ENCODE measurements around the gene MYO1A.

- TF ChIP-seq, protein P1, sequence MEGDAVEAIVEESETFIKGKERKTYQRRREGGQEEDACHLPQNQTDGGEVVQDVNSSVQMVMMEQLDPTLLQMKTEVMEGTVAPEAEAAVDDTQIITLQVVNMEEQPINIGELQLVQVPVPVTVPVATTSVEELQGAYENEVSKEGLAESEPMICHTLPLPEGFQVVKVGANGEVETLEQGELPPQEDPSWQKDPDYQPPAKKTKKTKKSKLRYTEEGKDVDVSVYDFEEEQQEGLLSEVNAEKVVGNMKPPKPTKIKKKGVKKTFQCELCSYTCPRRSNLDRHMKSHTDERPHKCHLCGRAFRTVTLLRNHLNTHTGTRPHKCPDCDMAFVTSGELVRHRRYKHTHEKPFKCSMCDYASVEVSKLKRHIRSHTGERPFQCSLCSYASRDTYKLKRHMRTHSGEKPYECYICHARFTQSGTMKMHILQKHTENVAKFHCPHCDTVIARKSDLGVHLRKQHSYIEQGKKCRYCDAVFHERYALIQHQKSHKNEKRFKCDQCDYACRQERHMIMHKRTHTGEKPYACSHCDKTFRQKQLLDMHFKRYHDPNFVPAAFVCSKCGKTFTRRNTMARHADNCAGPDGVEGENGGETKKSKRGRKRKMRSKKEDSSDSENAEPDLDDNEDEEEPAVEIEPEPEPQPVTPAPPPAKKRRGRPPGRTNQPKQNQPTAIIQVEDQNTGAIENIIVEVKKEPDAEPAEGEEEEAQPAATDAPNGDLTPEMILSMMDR (optimal IDR thresholded peaks at IDR 0.05 in 1 of 3, IDR thresholded peaks at IDR 0.05 in 1 of 3, conservative IDR thresholded peaks at IDR 0.05 in 1 of 3; ENCODE audit: extremely low read depth in 1 of 3, insufficient read depth in 2 of 3, low read length in 3 of 3) = no peak
- no peak for TF ChIP-seq EZH2 (IDR thresholded peaks at IDR 0.05; ENCODE audit: low read length)
These were observed 8.5 kb upstream of the MYO1A start for GRCh38 chr12:57058454-57058853.
